Neural cell (in vitro differentiated cells): ENCODE results near the gene OTOP2. TPM values are rescaled to one million over a fixed set of nuclear protein-coding genes. Genes with fewer than 3 reads are reported as not detected.

ENCODE experiments used
- H2AFZ ChIP-seq: fragments of 200-600, 300-800 bp; sonication (generic), shearing (Covaris generic); 2 replicates; pipeline ENCODE4 v1.6.0; 2014; ENCODE audit warnings: low read depth, mild to moderate bottlenecking, antibody characterized with exemption, low read length, moderate library complexity
- H3F3A ChIP-seq: fragments of 200-600 bp; shearing (Covaris generic); 2 replicates; pipeline ENCODE4 v1.6.1; 2016; ENCODE audit warnings: mild to moderate bottlenecking, moderate library complexity, mixed read lengths, antibody characterized with exemption, low read length; ENCODE audit not compliant: insufficient read depth, poor library complexity, severe bottlenecking
- H3K27ac ChIP-seq: fragments of 200-600, 300-800 bp; sonication (generic), shearing (Covaris generic); 2 replicates; pipeline ENCODE4 v1.5.1; 2014; ENCODE audit warnings: mild to moderate bottlenecking, low read length, moderate library complexity
- H3K27me3 ChIP-seq: fragments of 300-800, 200-600 bp; sonication (generic), shearing (Covaris generic); 2 replicates; pipeline ENCODE4 v1.6.0; 2014; ENCODE audit warnings: mild to moderate bottlenecking, low read depth, low read length, moderate library complexity; ENCODE audit not compliant: insufficient read depth
- H3K36me3 ChIP-seq: fragments of 300-800, 200-600 bp; sonication (generic), shearing (Covaris generic); 2 replicates; pipeline ENCODE4 v1.5.1; 2014; ENCODE audit warnings: mild to moderate bottlenecking, antibody characterized with exemption, low read length, moderate library complexity; ENCODE audit not compliant: insufficient read depth
- H3K4me2 ChIP-seq: fragments of 300-800, 200-600 bp; sonication (generic), shearing (Covaris generic); 2 replicates; pipeline ENCODE4 v1.6.0; 2014; ENCODE audit warnings: mild to moderate bottlenecking, low read length
- H3K4me3 ChIP-seq: fragments of 300-800, 200-600 bp; sonication (generic), shearing (Covaris generic); 2 replicates; pipeline ENCODE4 v1.5.1; 2014; ENCODE audit warnings: mild to moderate bottlenecking, low read length, moderate library complexity
- H3K79me2 ChIP-seq: fragments of 200-600 bp; shearing (Covaris generic); replicated peaks from 2 replicates; pipeline ENCODE4 v1.6.0; 2014; ENCODE audit warnings: mild to moderate bottlenecking, low read length, moderate library complexity; ENCODE audit not compliant: insufficient read depth
- H3K9ac ChIP-seq: fragments of 300-800, 200-600 bp; sonication (generic), shearing (Covaris generic); 2 replicates; pipeline ENCODE4 v1.6.1; 2016; ENCODE audit warnings: mild to moderate bottlenecking, low read length, mixed read lengths
- H3K9me2 ChIP-seq: fragments of 200-600 bp; shearing (Covaris generic); 2 replicates; pipeline ENCODE4 v1.6.1; 2016; ENCODE audit warnings: mild to moderate bottlenecking, low read length, mixed read lengths; ENCODE audit not compliant: insufficient read depth
- H3K9me3 ChIP-seq: fragments of 200-600, 300-800 bp; sonication (generic), shearing (Covaris generic); 2 replicates; pipeline ENCODE4 v1.6.1; 2016; ENCODE audit warnings: mild to moderate bottlenecking, mixed run types, low read length, moderate library complexity, mixed read lengths
- H4K20me1 ChIP-seq: fragments of 200-600 bp; shearing (Covaris generic); 2 replicates; pipeline ENCODE4 v1.6.1; 2016; ENCODE audit warnings: mild to moderate bottlenecking, mixed run types; ENCODE audit not compliant: insufficient read depth
- EP300 ChIP-seq: fragments of 450-650 bp; conservative IDR thresholded peaks from 2 replicates; pipeline ENCODE4 v1.6.1; 2014; ENCODE audit warnings: antibody characterized with exemption, mild to moderate bottlenecking, moderate library complexity; ENCODE audit not compliant: poor library complexity, severe bottlenecking
- EZH2 ChIP-seq: fragments of 200-600, 300-800 bp; shearing (Covaris generic), sonication (generic); IDR thresholded peaks from 2 replicates; pipeline ENCODE4 v1.6.1; 2014; ENCODE audit warnings: antibody characterized with exemption, low read length, borderline replicate concordance, mild to moderate bottlenecking; ENCODE audit not compliant: insufficient read depth, poor library complexity, severe bottlenecking
- MXI1 ChIP-seq: fragments of 450-650 bp; conservative IDR thresholded peaks from 2 replicates; pipeline ENCODE4 v1.6.1; 2014; ENCODE audit warnings: antibody characterized with exemption, mild to moderate bottlenecking; ENCODE audit not compliant: poor library complexity, severe bottlenecking
- POLR2AphosphoS5 ChIP-seq: IDR thresholded peaks from 2 replicates; pipeline ENCODE4 v1.6.1; 2012
- RAD21 ChIP-seq: fragments of 450-650 bp; conservative IDR thresholded peaks from 2 replicates; pipeline ENCODE4 v1.6.1; 2014; ENCODE audit warnings: antibody characterized with exemption, mild to moderate bottlenecking, moderate library complexity
- SMC3 ChIP-seq: fragments of 450-650 bp; conservative IDR thresholded peaks from 2 replicates; pipeline ENCODE4 v1.6.1; 2014; ENCODE audit warnings: antibody characterized with exemption, mild to moderate bottlenecking, moderate library complexity; ENCODE audit not compliant: poor library complexity
- TAF1 ChIP-seq: IDR thresholded peaks from 2 replicates; pipeline ENCODE4 v1.6.1; 2012; ENCODE audit warnings: low read depth
- polyA plus RNA-seq: library from polyadenylated mRNA; depleted of rRNA; stranded (reverse); fragments of >200 nt; gene quantifications from 2 replicates; pipeline ENCODE4 v1.2.3, GENCODE V29; 2014
- TF ChIP-seq, protein P1 (sequence below): fragments of 450-650 bp; IDR thresholded peaks from 2 replicates; pipeline ENCODE4 v1.5.1; 2014; ENCODE audit warnings: antibody characterized with exemption, mild to moderate bottlenecking, moderate library complexity; ENCODE audit not compliant: poor library complexity, severe bottlenecking
- TF ChIP-seq, protein P2 (sequence below): IDR thresholded peaks from 2 replicates; pipeline ENCODE4 v1.6.1; 2012; ENCODE audit warnings: borderline replicate concordance

OTOP2 gene
- polyA plus RNA-seq, 1 donor from 2014 or later, result not detected

DNA sequence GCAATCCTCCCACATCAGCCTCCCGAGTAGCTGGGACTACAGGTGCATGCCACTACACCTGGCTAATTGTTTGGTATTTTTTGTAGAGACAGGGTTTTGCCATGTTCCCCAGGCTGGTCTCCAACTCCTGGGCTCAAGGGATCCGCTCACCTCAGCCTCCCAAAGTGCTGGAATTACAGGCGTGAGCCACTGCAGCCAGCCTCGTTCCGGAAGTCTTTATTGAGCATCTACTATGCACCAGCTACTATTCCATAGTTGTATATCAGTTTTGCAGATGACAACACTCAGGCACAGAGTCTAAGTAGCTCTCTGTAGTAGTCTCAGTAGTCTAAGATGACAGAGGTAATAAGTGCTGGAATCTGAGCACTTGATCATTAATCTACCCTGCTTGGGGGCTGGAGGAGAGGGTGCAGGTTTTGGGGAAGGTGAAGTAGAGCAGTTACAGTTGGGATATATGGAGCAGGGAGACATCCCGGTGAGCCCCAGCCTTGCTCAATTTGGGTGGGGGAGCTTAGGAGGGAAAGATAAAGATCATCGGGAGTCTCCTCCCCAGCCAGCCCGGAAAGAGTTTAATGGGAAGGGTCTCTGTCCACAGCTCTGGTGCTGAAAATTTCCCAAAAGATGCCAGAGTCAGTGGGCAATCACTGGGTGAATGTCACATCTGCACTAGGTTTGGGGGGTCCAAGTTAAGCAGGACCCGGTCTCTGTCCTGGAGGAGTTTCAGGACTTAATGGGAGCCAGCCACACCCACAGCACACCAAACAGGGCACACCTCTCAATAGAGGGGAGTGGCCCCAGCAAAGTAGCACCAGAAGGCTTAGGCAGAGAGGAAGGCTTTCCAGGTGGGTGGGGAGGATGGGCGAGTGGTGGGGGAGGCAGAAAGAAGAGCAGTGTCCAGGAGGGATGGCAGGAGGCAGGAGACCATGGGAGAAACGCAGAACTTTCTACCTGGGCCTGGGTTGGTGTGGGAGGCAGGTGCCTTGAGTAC, 13.3 kb downstream of the OTOP2 start:
- no peaks in the 10 kb centered on the region for H3K9me3 ChIP-seq
- no peaks in the 10 kb centered on the region for H3K79me2 ChIP-seq
- H3K27ac ChIP-seq, result no peak overlapping the region
- no peaks in the 10 kb centered on the region for H3K9me2 ChIP-seq
- no peak overlapping the region for H3K9ac ChIP-seq
- H3K4me3 ChIP-seq, result no peak overlapping the region
- no peak overlapping the region for H3K4me2 ChIP-seq
- no peaks in the 10 kb centered on the region for H3F3A ChIP-seq
- TF ChIP-seq TAF1 (no peak), EZH2 (no peak), MXI1 (no peak), EP300 (no peak), RAD21 (no peak), SMC3 (no peak), POLR2AphosphoS5 (no peak)
- TF ChIP-seq, protein P1, sequence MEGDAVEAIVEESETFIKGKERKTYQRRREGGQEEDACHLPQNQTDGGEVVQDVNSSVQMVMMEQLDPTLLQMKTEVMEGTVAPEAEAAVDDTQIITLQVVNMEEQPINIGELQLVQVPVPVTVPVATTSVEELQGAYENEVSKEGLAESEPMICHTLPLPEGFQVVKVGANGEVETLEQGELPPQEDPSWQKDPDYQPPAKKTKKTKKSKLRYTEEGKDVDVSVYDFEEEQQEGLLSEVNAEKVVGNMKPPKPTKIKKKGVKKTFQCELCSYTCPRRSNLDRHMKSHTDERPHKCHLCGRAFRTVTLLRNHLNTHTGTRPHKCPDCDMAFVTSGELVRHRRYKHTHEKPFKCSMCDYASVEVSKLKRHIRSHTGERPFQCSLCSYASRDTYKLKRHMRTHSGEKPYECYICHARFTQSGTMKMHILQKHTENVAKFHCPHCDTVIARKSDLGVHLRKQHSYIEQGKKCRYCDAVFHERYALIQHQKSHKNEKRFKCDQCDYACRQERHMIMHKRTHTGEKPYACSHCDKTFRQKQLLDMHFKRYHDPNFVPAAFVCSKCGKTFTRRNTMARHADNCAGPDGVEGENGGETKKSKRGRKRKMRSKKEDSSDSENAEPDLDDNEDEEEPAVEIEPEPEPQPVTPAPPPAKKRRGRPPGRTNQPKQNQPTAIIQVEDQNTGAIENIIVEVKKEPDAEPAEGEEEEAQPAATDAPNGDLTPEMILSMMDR, result no peak
- TF ChIP-seq, protein P2, sequence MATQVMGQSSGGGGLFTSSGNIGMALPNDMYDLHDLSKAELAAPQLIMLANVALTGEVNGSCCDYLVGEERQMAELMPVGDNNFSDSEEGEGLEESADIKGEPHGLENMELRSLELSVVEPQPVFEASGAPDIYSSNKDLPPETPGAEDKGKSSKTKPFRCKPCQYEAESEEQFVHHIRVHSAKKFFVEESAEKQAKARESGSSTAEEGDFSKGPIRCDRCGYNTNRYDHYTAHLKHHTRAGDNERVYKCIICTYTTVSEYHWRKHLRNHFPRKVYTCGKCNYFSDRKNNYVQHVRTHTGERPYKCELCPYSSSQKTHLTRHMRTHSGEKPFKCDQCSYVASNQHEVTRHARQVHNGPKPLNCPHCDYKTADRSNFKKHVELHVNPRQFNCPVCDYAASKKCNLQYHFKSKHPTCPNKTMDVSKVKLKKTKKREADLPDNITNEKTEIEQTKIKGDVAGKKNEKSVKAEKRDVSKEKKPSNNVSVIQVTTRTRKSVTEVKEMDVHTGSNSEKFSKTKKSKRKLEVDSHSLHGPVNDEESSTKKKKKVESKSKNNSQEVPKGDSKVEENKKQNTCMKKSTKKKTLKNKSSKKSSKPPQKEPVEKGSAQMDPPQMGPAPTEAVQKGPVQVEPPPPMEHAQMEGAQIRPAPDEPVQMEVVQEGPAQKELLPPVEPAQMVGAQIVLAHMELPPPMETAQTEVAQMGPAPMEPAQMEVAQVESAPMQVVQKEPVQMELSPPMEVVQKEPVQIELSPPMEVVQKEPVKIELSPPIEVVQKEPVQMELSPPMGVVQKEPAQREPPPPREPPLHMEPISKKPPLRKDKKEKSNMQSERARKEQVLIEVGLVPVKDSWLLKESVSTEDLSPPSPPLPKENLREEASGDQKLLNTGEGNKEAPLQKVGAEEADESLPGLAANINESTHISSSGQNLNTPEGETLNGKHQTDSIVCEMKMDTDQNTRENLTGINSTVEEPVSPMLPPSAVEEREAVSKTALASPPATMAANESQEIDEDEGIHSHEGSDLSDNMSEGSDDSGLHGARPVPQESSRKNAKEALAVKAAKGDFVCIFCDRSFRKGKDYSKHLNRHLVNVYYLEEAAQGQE, result no peak
- H3K27me3 ChIP-seq, result peaks cover 94% of the 10 kb centered on the region
- H4K20me1 ChIP-seq, result no peaks in the 10 kb centered on the region
- no peak overlapping the region for H2AFZ ChIP-seq
- H3K36me3 ChIP-seq, result no peaks in the 10 kb centered on the region

DNA sequence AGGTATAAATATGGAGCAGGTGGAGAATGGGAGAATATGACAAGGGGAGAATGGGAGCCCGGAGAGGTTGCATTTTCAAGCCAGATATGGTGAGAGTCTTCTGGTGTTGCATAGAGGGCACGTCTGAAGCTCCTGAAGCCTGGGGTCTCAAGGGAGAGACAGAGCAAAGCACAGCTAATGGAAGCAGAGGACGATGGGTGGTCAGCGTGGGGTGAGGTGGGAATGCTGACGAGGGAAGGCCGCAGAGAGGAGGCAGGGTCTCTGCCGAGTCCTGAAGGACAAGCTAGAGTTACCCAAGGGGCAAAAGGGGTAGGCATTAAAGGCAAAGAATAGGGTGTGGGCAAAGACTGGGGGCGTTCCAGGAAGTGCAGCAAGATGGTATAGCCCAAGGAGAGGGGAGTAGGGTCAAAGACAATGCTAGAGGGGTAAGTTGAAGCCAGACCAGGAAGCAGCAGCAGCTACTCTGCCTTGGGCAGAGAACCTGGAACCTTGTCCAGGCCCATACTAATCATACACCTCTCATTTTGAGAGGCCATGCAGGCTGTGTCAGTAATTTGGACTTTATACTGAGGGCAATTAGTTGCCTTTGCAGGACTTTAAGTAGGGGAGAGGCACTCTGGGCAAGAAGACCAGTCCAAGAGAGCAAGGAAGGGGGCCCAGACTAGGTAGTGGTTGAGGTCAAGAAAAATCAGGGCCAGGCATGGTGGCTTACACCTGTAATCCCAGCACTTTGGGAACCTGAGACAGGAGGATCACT, 14.3 kb downstream of the OTOP2 start:
- Histone ChIP-seq H3K4me3 (no peak overlapping the region), H3F3A (no peaks in the 10 kb centered on the region), H3K9me2 (no peaks in the 10 kb centered on the region), H3K27ac (no peak overlapping the region), H3K4me2 (no peak overlapping the region), H3K79me2 (no peaks in the 10 kb centered on the region), H3K9me3 (no peaks in the 10 kb centered on the region), H3K27me3 (peaks cover 84% of the 10 kb centered on the region), H3K9ac (no peak overlapping the region), H3K36me3 (no peaks in the 10 kb centered on the region), H4K20me1 (no peaks in the 10 kb centered on the region), H2AFZ (no peak overlapping the region)
- no peak for TF ChIP-seq EZH2
- no peak for TF ChIP-seq MXI1
- TF ChIP-seq RAD21, result no peak
- no peak for TF ChIP-seq EP300
- TF ChIP-seq POLR2AphosphoS5, result no peak
- TF ChIP-seq SMC3, result no peak
- TF ChIP-seq, protein P2, result no peak
- TF ChIP-seq, protein P1, result no peak
- no peak for TF ChIP-seq TAF1
